ENCODE results near the gene TAS2R41.

The TAS2R41 gene, protein sequence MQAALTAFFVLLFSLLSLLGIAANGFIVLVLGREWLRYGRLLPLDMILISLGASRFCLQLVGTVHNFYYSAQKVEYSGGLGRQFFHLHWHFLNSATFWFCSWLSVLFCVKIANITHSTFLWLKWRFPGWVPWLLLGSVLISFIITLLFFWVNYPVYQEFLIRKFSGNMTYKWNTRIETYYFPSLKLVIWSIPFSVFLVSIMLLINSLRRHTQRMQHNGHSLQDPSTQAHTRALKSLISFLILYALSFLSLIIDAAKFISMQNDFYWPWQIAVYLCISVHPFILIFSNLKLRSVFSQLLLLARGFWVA

DNA sequence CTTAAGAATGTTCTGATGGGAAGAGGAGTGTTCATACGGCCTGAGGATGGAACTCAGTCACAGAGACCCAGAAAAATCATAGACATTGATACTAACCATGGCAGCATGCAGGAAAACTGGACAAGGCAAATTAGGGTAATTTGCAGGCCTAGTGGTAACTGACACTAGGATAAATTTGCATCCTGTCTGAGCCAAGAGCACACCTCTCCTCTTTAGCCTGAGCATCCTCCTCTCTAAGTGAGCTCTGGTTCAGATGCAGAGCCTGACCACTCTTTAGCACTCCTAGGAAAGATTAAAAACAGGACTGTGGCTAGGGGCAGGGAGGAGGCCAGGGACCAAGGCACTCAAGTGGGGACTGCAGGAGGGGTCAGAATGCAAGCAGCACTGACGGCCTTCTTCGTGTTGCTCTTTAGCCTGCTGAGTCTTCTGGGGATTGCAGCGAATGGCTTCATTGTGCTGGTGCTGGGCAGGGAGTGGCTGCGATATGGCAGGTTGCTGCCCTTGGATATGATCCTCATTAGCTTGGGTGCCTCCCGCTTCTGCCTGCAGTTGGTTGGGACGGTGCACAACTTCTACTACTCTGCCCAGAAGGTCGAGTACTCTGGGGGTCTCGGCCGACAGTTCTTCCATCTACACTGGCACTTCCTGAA, at the start of gene TAS2R41:
Gene TAS2R41, plus strand, starts transcription at position 373 of the 650 bp plus-strand sequence. Its CDS starts 0 bp downstream, at position 373.
- no peak within 1 kb of the TSS for H3K27ac Mint-ChIP-seq
- H3K4me1 Mint-ChIP-seq = no peaks in the 10 kb centered on the region
- H3K4me3 Mint-ChIP-seq = no peak within 1 kb of the TSS
- no peaks in the 10 kb centered on the region for H3K36me3 Mint-ChIP-seq
- H3K27me3 Mint-ChIP-seq = peaks cover 2% of the 10 kb centered on the region
- no peak for ATAC-seq (ENCODE audit: low read depth)
- no peaks in the 10 kb centered on the region for H3K9me3 Mint-ChIP-seq
- no peak for DNase-seq (ENCODE audit: low spot score in 2 of 2)

DNA sequence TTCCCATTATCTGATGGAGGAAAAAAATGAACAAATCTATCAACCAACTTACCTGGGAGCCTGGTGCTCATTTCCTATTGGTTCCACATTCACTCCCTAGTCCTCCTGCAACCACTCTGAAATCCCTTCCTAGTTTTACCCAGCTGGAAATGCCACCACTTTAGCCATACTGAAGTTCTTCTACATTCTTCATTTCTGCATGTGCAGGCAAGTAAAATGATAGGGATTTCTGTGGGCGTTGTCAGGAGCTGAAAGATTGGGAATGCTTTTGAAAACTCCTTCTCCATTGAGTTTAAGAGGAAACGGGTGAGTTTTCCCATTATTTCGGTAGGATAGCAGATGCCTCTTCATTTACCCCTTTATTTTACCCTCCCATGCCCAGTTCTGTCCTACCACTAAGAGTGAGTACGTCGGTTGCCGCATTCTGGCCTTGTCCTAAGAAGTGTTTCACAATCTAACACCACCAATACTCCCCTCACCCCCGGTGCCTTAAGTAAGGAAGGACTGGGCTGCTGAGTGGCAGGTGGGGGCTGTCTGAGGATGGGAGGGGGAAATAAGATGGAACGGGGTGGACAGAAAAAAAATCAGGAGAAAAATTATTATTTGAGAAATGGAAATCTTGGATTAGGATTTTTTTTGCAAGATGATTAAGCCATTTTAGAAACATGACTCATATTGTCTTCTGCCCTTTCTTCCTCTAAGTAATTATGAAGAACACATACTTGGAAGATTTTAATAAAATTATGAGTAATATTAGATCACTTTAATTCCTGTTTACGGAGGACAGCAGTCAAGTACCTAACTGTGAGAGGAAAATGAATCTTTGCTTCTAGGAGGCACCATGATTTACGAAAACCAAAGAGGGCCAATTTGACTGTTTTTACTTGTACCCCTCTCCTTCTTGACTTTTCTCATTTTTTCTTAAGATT, 47.6 kb upstream of the TAS2R41 start:
- no peak for DNase-seq (ENCODE audit: low spot score in 2 of 2)
- peaks cover 3% of the 10 kb centered on the region for H3K4me1 Mint-ChIP-seq
- no peak overlapping the region for H3K27ac Mint-ChIP-seq
- no peak overlapping the region for H3K4me3 Mint-ChIP-seq
- no peaks in the 10 kb centered on the region for H3K9me3 Mint-ChIP-seq
- ATAC-seq (ENCODE audit: low read depth) = no peak
- no peaks in the 10 kb centered on the region for H3K36me3 Mint-ChIP-seq
- H3K27me3 Mint-ChIP-seq = peaks cover 6% of the 10 kb centered on the region

DNA sequence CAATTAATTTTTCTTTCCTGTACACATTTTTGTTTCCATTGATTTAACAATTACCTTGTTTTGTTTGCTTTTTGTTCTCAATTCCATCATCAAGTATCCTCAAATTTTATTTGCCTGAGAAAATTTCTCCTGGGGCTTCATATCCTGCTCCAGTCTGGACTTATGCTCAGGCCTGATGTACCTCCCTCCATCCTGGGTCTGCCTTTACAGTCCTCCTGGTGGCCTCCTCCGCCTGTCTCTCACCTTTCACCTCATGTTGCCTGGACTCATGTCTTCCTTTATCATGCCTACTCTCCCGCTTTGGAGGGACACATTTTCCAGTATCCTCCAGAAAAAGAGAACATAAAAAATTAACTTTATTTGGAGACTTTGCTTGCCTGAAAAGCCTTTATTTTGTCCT, 46.6 kb upstream of the TAS2R41 start:
- H3K4me1 Mint-ChIP-seq = peaks cover 3% of the 10 kb centered on the region
- H3K4me3 Mint-ChIP-seq = no peak overlapping the region
- no peak for DNase-seq (ENCODE audit: low spot score in 2 of 2)
- peaks cover 10% of the 10 kb centered on the region for H3K27me3 Mint-ChIP-seq
- no peaks in the 10 kb centered on the region for H3K36me3 Mint-ChIP-seq
- H3K27ac Mint-ChIP-seq = no peak overlapping the region
- no peaks in the 10 kb centered on the region for H3K9me3 Mint-ChIP-seq
- ATAC-seq (ENCODE audit: low read depth) = no peak

DNA sequence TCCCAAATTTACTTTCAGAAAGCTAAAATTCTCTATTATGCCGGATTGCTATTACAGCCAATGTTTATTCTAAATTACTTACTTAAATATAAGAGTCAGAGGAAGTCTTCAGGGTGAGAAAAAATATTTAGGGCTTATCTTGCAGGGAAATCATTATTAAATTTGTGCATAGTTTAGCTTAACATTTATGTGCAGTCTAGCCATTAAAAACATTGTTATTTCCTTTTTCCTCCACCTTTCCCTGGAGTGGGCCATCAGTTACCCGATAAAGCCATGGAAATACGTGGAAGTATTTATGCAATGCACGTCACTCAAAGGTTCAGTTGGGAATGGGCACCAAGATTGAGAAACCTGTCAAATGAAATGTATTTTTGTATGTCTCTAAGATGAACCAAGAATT, 43.9 kb upstream of the TAS2R41 start:
- Mint-ChIP-seq H3K9me3 (no peaks in the 10 kb centered on the region), H3K27me3 (peaks cover 14% of the 10 kb centered on the region), H3K4me3 (no peak overlapping the region), H3K36me3 (no peaks in the 10 kb centered on the region), H3K4me1 (peaks cover 12% of the 10 kb centered on the region), H3K27ac (no peak overlapping the region)
- no peak for ATAC-seq (ENCODE audit: low read depth)
- no peak for DNase-seq (ENCODE audit: low spot score in 2 of 2)

DNA sequence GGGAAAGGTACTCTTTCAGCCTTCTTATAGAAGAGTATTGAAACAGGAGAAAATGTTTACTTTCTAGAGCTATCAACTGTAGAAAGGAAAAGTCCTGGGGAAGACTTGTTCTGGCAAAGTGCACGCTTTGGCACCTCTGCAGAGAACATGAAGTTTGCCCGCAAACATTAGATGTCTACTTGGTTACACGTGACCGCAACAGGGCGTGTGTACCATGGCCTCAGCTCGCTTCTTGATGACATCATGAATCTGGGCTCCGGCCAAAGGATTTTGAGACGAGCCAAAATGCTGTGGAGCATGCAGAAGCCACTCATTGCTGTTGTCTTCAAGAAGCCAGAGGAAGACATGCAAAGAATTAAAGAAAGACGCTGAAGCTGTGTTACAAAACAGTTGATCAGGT, 43.0 kb upstream of the TAS2R41 start:
- peaks cover 12% of the 10 kb centered on the region for H3K4me1 Mint-ChIP-seq
- H3K36me3 Mint-ChIP-seq = no peaks in the 10 kb centered on the region
- ATAC-seq (ENCODE audit: low read depth) (no peak), DNase-seq (ENCODE audit: low spot score in 2 of 2) (no peak)
- peaks cover 14% of the 10 kb centered on the region for H3K27me3 Mint-ChIP-seq
- H3K27ac Mint-ChIP-seq = no peak overlapping the region
- no peak overlapping the region for H3K4me3 Mint-ChIP-seq
- H3K9me3 Mint-ChIP-seq = no peaks in the 10 kb centered on the region

DNA sequence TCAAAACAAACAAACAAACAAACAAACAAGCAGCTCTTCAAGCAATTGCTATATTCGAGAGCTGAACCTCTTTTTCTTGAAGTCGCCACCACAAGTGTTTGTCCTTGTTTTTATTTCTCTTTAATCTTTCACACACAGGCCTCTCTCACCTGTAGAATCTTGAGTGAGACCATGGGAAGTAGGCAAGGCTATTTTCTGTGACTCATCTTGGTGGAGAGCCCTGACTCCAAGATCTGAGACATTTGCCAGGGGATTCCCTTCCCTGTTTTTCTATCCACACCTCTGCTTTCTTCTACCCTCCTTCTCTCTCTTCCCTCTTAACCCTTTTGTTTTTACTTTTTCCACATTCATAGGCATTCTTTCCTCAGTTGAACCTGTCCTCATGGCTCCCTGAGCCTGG, 42.4 kb upstream of the TAS2R41 start:
- Mint-ChIP-seq H3K36me3 (no peaks in the 10 kb centered on the region), H3K27me3 (peaks cover 14% of the 10 kb centered on the region), H3K4me3 (no peak overlapping the region), H3K4me1 (peaks cover 12% of the 10 kb centered on the region), H3K9me3 (no peaks in the 10 kb centered on the region), H3K27ac (no peak overlapping the region)
- ATAC-seq (ENCODE audit: low read depth) (no peak), DNase-seq (ENCODE audit: low spot score in 2 of 2) (no peak)

DNA sequence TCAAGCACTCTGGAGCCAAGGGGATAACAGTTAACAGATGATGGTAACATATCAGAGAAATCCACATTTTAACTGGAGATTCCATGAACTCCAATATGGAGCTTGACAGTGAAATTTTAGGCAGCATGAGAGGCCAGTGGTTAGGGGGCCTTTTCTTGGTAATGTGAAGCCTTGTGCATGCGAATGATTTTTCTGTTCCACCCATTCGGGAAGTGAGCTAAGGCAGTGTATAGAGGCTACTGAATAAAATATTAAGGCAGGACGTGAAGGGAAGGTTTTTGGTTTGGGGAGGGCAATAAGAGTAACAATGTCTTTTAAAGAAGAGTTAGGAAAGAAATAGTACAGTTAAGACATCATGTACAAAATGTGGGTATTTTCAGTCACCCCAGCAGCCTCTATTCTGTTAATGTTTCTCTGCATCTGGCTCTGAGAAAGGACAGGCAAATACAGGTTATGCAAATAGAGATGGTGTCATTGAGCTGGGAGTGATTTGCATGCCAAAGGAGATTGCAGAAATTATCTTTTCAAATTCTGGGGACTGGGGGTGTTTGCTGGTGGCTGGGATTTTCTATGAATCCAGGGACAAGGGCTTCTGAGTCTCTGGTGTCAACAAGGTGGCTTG, 41.2 kb upstream of the TAS2R41 start:
- DNase-seq (ENCODE audit: low spot score in 2 of 2) (no peak), ATAC-seq (ENCODE audit: low read depth) (peak; percentile 32)
- Mint-ChIP-seq H3K9me3 (no peaks in the 10 kb centered on the region), H3K4me3 (no peak overlapping the region), H3K27me3 (peaks cover 14% of the 10 kb centered on the region), H3K36me3 (no peaks in the 10 kb centered on the region), H3K27ac (no peak overlapping the region), H3K4me1 (peaks cover 12% of the 10 kb centered on the region)

DNA sequence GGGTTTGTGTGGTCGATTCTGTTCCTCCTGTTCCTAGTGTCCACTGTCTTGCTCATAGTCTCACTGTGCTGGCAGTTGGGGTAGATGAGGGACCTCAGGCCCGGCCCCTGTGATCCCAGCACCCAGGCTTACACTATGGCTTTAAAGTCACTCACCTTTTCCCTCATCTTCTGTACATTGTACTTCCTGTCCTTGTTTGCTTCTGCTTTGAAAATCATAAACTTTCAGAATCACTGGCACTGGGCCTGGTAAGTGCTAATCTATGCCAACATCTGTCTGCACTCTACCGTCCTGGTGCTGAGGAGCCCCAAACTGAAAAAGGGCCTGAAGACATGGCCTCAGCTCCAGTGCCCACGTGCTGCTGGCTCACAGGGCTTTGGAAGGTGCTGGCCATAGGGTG, 40.1 kb upstream of the TAS2R41 start:
- Mint-ChIP-seq H3K27ac (no peak overlapping the region), H3K9me3 (no peaks in the 10 kb centered on the region), H3K4me1 (peaks cover 12% of the 10 kb centered on the region), H3K4me3 (no peak overlapping the region), H3K36me3 (no peaks in the 10 kb centered on the region), H3K27me3 (peaks cover 13% of the 10 kb centered on the region)
- no peak for ATAC-seq (ENCODE audit: low read depth)
- no peak for DNase-seq (ENCODE audit: low spot score in 2 of 2)

DNA sequence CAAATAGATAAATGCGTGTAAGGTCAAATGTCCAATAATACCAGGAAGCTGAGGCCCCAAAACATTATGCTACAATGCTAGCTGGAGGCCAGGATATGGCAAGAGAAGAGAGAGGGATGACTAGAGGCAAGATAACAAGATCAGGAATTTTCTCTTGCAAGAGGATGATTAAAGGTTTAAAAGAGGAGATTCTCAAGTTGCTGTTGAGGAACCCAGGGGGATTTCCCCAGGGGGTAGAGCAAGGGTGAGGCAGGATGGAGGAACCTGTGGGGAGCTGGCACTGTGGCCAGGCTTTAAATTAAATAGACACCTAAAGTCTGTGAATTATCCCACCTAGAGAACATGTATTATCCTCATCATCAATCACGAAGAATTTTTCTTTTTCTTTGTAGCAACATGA, 37.8 kb upstream of the TAS2R41 start:
- peaks cover 13% of the 10 kb centered on the region for H3K27me3 Mint-ChIP-seq
- no peak for ATAC-seq (ENCODE audit: low read depth)
- H3K4me3 Mint-ChIP-seq = no peak overlapping the region
- H3K4me1 Mint-ChIP-seq = peaks cover 12% of the 10 kb centered on the region
- DNase-seq (ENCODE audit: low spot score in 2 of 2) = no peak
- no peaks in the 10 kb centered on the region for H3K9me3 Mint-ChIP-seq
- H3K36me3 Mint-ChIP-seq = no peaks in the 10 kb centered on the region
- no peak overlapping the region for H3K27ac Mint-ChIP-seq

DNA sequence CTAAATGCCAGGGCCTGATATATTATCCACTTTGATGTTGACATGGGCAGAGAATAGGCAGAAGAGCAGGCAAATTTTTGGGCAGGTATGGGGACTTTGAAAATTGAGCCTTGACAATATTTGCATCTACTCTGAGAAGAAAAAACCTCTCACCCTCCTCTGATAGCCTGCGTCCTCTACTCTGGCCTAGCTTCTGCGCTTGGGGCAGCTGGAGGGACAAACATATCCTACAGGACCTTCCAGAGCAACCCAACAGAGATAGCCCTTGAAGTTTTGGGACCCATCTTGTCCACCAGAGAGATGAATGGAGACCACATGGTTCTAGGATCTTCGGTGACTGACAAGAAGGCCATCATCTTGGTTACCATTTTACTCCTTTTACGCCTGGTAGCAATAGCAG, 34.5 kb upstream of the TAS2R41 start, which contains the start of gene TAS2R60:
Gene TAS2R60, plus strand, starts transcription at position 301 of the 400 bp plus-strand sequence. Its CDS starts 0 bp downstream, at position 301.
- DNase-seq (ENCODE audit: low spot score in 2 of 2) = no peak
- H3K27ac Mint-ChIP-seq = no peak within 1 kb of the TSS
- no peak within 1 kb of the TSS for H3K4me3 Mint-ChIP-seq
- peaks cover 8% of the 10 kb centered on the region for H3K27me3 Mint-ChIP-seq
- H3K9me3 Mint-ChIP-seq = no peaks in the 10 kb centered on the region
- H3K4me1 Mint-ChIP-seq = no peaks in the 10 kb centered on the region
- ATAC-seq (ENCODE audit: low read depth) = no peak
- H3K36me3 Mint-ChIP-seq = no peaks in the 10 kb centered on the region

DNA sequence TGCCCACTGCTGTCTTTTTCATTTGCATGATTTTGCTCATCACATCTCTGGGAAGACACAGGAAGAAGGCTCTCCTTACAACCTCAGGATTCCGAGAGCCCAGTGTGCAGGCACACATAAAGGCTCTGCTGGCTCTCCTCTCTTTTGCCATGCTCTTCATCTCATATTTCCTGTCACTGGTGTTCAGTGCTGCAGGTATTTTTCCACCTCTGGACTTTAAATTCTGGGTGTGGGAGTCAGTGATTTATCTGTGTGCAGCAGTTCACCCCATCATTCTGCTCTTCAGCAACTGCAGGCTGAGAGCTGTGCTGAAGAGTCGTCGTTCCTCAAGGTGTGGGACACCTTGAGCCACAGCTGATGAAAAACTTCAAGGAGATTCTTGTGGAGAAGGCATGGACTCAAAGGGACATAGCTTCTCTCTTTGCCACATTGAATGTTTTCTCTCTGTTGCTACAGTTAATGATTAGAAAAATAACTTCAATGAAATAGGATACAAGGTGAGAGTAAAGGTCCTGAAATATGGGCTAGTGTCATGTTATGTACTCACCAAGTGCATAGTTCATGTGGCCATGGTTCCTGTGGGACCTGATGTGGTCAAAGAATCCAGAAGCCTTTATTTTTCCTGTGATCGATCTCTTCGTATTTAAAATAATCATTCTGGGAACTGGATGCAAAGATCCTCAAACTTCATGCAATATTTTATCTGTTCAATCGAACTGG, 33.5 kb upstream of the TAS2R41 start:
- DNase-seq (ENCODE audit: low spot score in 2 of 2) (no peak), ATAC-seq (ENCODE audit: low read depth) (no peak)
- H3K27ac Mint-ChIP-seq = no peak overlapping the region
- H3K9me3 Mint-ChIP-seq = no peaks in the 10 kb centered on the region
- H3K27me3 Mint-ChIP-seq = peaks cover 5% of the 10 kb centered on the region
- H3K4me3 Mint-ChIP-seq = no peak overlapping the region
- H3K36me3 Mint-ChIP-seq = no peaks in the 10 kb centered on the region
- H3K4me1 Mint-ChIP-seq = no peaks in the 10 kb centered on the region

DNA sequence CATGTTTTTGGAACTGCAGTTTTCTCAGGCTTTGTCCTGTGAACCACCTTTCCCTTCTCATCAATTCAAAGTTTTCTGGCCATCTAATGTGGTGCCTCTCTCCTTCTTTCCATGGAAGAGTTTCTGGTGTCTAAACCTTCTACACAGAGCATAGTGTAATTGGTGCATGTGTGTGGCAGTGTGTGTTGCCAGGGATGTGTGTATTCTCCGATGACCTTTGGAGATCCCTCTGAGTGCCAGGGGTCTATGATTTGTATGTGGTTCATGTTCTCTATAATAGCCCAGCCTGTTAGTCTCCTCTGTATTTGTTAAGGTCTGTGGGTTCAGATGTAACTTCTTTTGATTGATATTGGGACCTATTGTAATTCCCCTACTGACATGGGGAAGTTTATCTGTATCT, 32.9 kb upstream of the TAS2R41 start:
- Mint-ChIP-seq H3K36me3 (no peaks in the 10 kb centered on the region), H3K27ac (no peak overlapping the region), H3K9me3 (no peaks in the 10 kb centered on the region), H3K4me3 (no peak overlapping the region), H3K4me1 (no peaks in the 10 kb centered on the region), H3K27me3 (peaks cover 5% of the 10 kb centered on the region)
- ATAC-seq (ENCODE audit: low read depth) (no peak), DNase-seq (ENCODE audit: low spot score in 2 of 2) (no peak)

DNA sequence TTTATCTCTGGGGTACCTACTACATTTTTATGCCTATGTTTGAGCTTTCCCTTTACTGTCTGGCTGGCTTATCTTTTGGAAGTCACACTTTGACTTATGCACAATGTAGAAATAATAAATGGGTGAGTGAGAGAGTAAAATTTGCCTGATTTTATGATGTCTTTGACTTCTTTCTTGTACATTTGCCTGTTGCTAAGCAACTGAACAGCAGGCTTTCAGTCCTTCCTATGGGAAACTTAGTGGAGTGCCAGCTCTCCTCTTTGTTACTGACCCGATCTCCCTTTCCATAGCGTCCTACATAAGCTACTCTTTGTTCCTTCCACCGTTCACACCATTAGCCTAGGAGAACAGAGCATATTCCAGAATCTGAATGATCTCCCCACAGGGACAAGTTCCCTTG, 30.2 kb upstream of the TAS2R41 start:
- H3K36me3 Mint-ChIP-seq = no peaks in the 10 kb centered on the region
- H3K9me3 Mint-ChIP-seq = no peaks in the 10 kb centered on the region
- H3K27ac Mint-ChIP-seq = no peak overlapping the region
- no peak for ATAC-seq (ENCODE audit: low read depth)
- DNase-seq (ENCODE audit: low spot score in 2 of 2) = no peak
- no peak overlapping the region for H3K4me3 Mint-ChIP-seq
- H3K4me1 Mint-ChIP-seq = no peaks in the 10 kb centered on the region
- H3K27me3 Mint-ChIP-seq = peaks cover 1% of the 10 kb centered on the region

Data from memory B cell (primary cell).